HepG2 (cell line): ENCODE results near the gene APLP1.

ENCODE experiments used
- POLR2A ChIP-seq, 2 experiments: IDR thresholded peaks; 2 replicates each; pipeline ENCODE4 v1.6.1; 2011; ENCODE audit warnings: low read depth in 2 of 2, low read length in 2 of 2, mild to moderate bottlenecking in 1 of 2, moderate library complexity in 1 of 2; ENCODE audit not compliant: insufficient read depth in 1 of 2
- PTBP1 ChIP-seq: fragments of 200-400 bp; formaldehyde crosslinking; IDR thresholded peaks from 2 replicates; pipeline ENCODE4 v1.6.1; 2018; ENCODE audit warnings: low read length, low read depth; ENCODE audit not compliant: poor library complexity, severe bottlenecking

DNA sequence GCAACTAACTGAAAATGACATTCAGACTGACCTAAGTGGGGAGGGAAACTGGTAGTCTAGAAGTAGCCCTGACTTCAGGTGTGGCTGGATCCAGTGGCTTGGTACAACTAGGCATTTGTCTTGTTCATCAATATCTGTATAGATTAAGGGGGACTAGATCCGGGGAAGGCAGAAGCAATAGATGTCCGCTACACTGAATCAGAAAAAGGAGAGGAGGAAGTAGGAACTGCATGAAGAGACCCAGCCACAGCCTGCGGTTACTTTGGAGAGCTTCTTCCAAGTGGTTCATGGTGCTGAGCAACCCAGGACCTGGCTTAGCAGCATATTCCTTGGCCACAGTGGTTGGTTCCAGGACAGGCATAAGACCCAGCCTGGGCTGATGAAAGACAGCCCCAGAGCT is 45.8 kb upstream of the APLP1 start:
- TF ChIP-seq PTBP1 (no peak), POLR2A (IDR thresholded peaks at IDR 0.05; ENCODE audit: insufficient read depth in 1 of 2, low read depth in 2 of 2, low read length in 2 of 2) (no peak)
